T-cell (primary cell): Measurements from ENCODE around the gene C10orf90. TPM values are rescaled to one million over a fixed set of nuclear protein-coding genes. Genes with fewer than 3 reads are reported as not detected.

Experiments used
- ATAC-seq, 4 experiments: fragments of 200-7000 bp in 3 of 4; fragments of 150-1000 bp in 1 of 4; cut with Tn5 transposase; replicated peaks in 1 of 4; 1 replicate in 3 of 4; 2 replicates in 1 of 4; pipeline ENCODE4 v1.10.0; 2021; ENCODE audit warnings: moderate library complexity in 3 of 4, mild to moderate bottlenecking in 2 of 4, moderate number of reproducible peaks in 1 of 4
- CTCF ChIA-PET, 2 donors: fragments of 300-600 bp; sonication (Branson Sonifier 250); formaldehyde crosslinking; loops; one replicate each; lab custom pipeline; 2022; ENCODE audit warnings: antibody characterized with exemption in 2 of 2; lab: Charles Lee
- POLR2A ChIA-PET, 2 donors: fragments of 300-600 bp; sonication (Branson Sonifier 250); formaldehyde crosslinking; loops; one replicate each; lab custom pipeline; 2022; ENCODE audit warnings: antibody characterized with exemption in 2 of 2; lab: Charles Lee
- DNase-seq, 35 experiments: peaks; one replicate each; pipeline versions ENCODE4 v3.0.0 to v3.0.0-alpha.2; 2013 to 2023
- H3K27ac ChIP-seq: one replicate; pipeline ENCODE4 v1.5.1; 2013; ENCODE audit warnings: low read length
- H3K27me3 ChIP-seq, 2 experiments: replicated peaks in 1 of 2; 1 replicate in 1 of 2; 2 replicates in 1 of 2; pipeline versions ENCODE4 v1.6.1 to v1.7.0; 2013; ENCODE audit warnings: low read length in 1 of 2, mixed read lengths in 1 of 2; ENCODE audit not compliant: control insufficient read depth in 2 of 2, insufficient read depth in 2 of 2; ENCODE audit errors: extremely low read depth in 1 of 2
- H3K36me3 ChIP-seq, 2 donors: 1 replicate in 1 of 2; 2 replicates in 1 of 2; pipeline versions ENCODE4 v1.6.1 to v1.7.0; 2013; ENCODE audit warnings: low read length in 1 of 2; ENCODE audit not compliant: control insufficient read depth in 2 of 2, insufficient read depth in 1 of 2; ENCODE audit errors: extremely low read depth in 1 of 2
- H3K4me1 ChIP-seq, 2 experiments: 1 replicate in 1 of 2; 2 replicates in 1 of 2; pipeline versions ENCODE4 v1.6.1 to v1.7.0; 2013; ENCODE audit warnings: low read length in 2 of 2, mixed read lengths in 1 of 2; ENCODE audit not compliant: insufficient read depth in 2 of 2, control insufficient read depth in 1 of 2; ENCODE audit errors: extremely low read depth in 1 of 2
- H3K4me3 ChIP-seq, 2 donors: 1 replicate in 1 of 2; 2 replicates in 1 of 2; pipeline versions ENCODE4 v1.5.1 to v1.7.0; 2013; ENCODE audit warnings: mild to moderate bottlenecking in 2 of 2, low read length in 1 of 2, moderate library complexity in 1 of 2; ENCODE audit not compliant: control insufficient read depth in 1 of 2; ENCODE audit errors: extremely low read depth in 1 of 2
- H3K9me3 ChIP-seq: 2 replicates; pipeline ENCODE4 v1.7.0; 2013
- H3K27ac Mint-ChIP-seq, 2 donors: one replicate each; pipeline ENCODE4 v1.8.0; 2020 to 2021; ENCODE audit warnings: mild to moderate bottlenecking in 2 of 2, mixed read lengths in 2 of 2
- H3K27me3 Mint-ChIP-seq, 2 donors: one replicate each; pipeline ENCODE4 v1.8.0; 2021 to 2022; ENCODE audit warnings: mixed read lengths in 2 of 2
- H3K36me3 Mint-ChIP-seq: one replicate; pipeline ENCODE4 v1.8.0; 2021; ENCODE audit warnings: mixed read lengths
- H3K4me1 Mint-ChIP-seq, 3 donors: one replicate each; pipeline ENCODE4 v1.8.0; 2020 to 2022; ENCODE audit warnings: mixed read lengths in 3 of 3, mild to moderate bottlenecking in 1 of 3
- H3K4me3 Mint-ChIP-seq, 3 donors: one replicate each; pipeline ENCODE4 v1.8.0; 2020 to 2022; ENCODE audit warnings: mild to moderate bottlenecking in 3 of 3, mixed read lengths in 3 of 3, moderate library complexity in 3 of 3
- H3K9me3 Mint-ChIP-seq, 3 donors: one replicate each; pipeline ENCODE4 v1.8.0; 2020 to 2022; ENCODE audit warnings: mixed read lengths in 3 of 3
- WGBS: methylation state at CpG from one replicate; pipeline ENCODE4 v1.1.5; 2013; ENCODE audit warnings: missing lambda C conversion rate; ENCODE audit not compliant: insufficient coverage; 5-methylcytosine and 5-hydroxymethylcytosine counted together
- total RNA-seq, 35 experiments: library from RNA in 6 of 35; stranded (reverse) in 6 of 35; fragments of 120-200 nt in 1 of 35; gene quantifications; one replicate each; pipeline versions ENCODE4 v1.2.1 to v1.2.4 and lab custom pipeline; 2013 to 2026

The C10orf90 gene
- total RNA-seq, 5 donors from 2014 or later (not counting 1 experiment from before 2014, with no cell fraction given): not detected

DNA sequence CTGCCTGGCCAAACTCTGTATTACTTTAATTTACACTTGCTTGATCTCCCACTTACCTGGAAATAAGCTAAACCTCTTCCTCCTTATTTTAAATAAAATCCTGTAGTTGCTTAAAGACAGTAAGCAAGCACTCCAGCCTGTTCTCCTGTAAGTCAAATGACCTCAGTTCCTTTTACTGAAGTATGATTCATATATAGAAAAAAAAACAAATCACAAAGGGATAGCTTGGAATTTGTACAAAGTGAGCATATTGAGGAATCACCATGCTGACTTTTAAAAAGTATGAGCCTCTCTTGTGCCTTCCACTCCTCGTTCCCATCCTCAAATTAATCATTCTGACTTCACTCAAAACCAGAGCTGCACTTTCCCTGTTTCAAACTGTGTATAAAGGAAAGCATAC lies 52.0 kb downstream of the C10orf90 start:
- ATAC-seq (no peak), DNase-seq (no peak)
- Histone ChIP-seq H3K27ac (no peak overlapping the region), H3K27me3 (no peaks in the 10 kb centered on the region), H3K36me3 (no peaks in the 10 kb centered on the region), H3K9me3 (no peaks in the 10 kb centered on the region), H3K4me1 (no peaks in the 10 kb centered on the region), H3K4me3 (no peak overlapping the region)
- CTCF ChIA-PET: no interaction called here
- H3K36me3 Mint-ChIP-seq: no peaks in the 10 kb centered on the region
- POLR2A ChIA-PET: no interaction called here
- no peak overlapping the region for H3K27ac Mint-ChIP-seq
- peaks cover 0 to 12% of the 10 kb centered on the region in 2 donors for H3K27me3 Mint-ChIP-seq
- no peaks in the 10 kb centered on the region for H3K4me1 Mint-ChIP-seq
- WGBS: 17% methylated on average over 1 of the region's 1 CpG
- no peak overlapping the region for H3K4me3 Mint-ChIP-seq
- H3K9me3 Mint-ChIP-seq: peaks cover 0 to 5% (median 3%) of the 10 kb centered on the region in 3 donors

DNA sequence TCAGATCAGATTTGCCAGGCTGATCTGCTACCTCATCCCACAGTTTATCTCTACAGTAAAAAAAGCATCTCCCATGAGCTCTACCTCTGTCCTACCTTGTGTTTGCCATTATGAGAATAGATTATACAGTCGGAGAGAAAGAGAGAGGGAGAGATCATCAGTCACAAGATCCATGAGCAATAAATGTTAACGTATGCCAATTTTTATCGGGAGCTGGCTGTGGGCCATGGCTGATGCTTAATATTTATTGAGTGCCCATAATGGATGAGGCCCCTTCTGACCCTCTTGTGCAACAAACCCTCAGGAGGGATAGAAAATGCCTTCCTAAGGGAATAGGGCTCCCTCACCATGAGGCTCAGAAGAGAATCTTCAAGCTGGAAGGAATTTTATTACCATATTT lies 52.8 kb downstream of the C10orf90 start:
- no CpG with 5 or more reads among the region's 3 CpGs for WGBS
- DNase-seq (no peak), ATAC-seq (no peak)
- Mint-ChIP-seq H3K4me3 (no peak overlapping the region), H3K27ac (no peak overlapping the region), H3K27me3 (peaks cover 0 to 7% of the 10 kb centered on the region in 2 donors), H3K36me3 (no peaks in the 10 kb centered on the region), H3K9me3 (peaks cover 0 to 5% (median 3%) of the 10 kb centered on the region in 3 donors), H3K4me1 (no peaks in the 10 kb centered on the region)
- no peaks in the 10 kb centered on the region for H3K36me3 ChIP-seq
- no peak overlapping the region for H3K27ac ChIP-seq
- H3K4me3 ChIP-seq: no peak overlapping the region
- POLR2A ChIA-PET: no interaction called here
- no peaks in the 10 kb centered on the region for H3K9me3 ChIP-seq
- CTCF ChIA-PET: no interaction called here
- no peaks in the 10 kb centered on the region for H3K4me1 ChIP-seq
- H3K27me3 ChIP-seq: no peaks in the 10 kb centered on the region

DNA sequence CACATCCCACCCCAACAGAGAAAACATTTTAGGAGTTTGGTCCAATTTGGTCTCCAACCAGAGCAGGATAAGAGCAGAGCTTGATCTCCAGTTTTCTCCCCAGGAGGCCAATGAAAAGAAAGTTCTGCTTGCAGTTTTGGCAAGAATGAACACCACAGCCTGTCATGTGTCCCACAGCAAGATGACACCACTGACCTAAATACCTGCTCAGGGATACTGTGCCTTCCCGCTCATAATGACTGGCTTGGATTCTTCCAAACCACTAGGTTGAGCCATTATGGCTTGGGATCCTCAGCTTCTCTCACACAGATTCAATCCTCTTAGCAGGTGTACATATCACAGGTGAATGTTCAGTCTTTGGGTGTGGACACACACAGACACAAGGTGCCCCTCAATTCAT lies 53.3 kb downstream of the C10orf90 start:
- Histone ChIP-seq H3K27me3 (no peaks in the 10 kb centered on the region), H3K4me1 (no peaks in the 10 kb centered on the region), H3K27ac (no peak overlapping the region), H3K9me3 (no peaks in the 10 kb centered on the region), H3K4me3 (no peak overlapping the region), H3K36me3 (no peaks in the 10 kb centered on the region)
- ChIA-PET POLR2A (interaction anchor here in 1 of 2 donors (0.7 kb wide), 1 partner anchor 9 kb away, joined by 4 read pairs; no protein-coding TSS in a partner anchor), CTCF (no interaction called here)
- H3K27ac Mint-ChIP-seq: no peak overlapping the region
- H3K4me1 Mint-ChIP-seq: no peaks in the 10 kb centered on the region
- no peak for DNase-seq
- no CpG with 5 or more reads among the region's 1 CpG for WGBS
- ATAC-seq: no peak
- H3K27me3 Mint-ChIP-seq: peaks cover 0 to 4% of the 10 kb centered on the region in 2 donors
- no peaks in the 10 kb centered on the region for H3K36me3 Mint-ChIP-seq
- H3K4me3 Mint-ChIP-seq: no peak overlapping the region
- H3K9me3 Mint-ChIP-seq: peaks cover 0 to 5% (median 3%) of the 10 kb centered on the region in 3 donors

DNA sequence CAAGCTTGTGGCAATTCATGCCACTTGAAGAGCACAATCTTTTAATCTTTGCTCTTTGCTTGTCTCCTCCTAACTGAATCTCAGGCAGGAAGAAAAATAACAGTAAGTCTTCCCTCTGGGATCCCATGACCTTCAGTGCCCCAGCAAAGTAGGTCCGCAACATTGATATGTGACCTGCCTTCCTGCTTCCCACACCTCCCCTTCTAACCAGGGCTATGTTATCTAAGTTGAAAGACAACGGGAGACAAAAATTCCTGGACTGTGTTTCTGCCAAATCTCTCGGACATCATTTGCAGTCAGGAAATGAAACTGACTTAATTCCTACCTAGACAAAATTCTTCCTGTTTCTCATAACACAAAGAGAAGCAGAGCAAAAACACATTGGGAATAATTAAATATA lies 53.8 kb downstream of the C10orf90 start:
- WGBS: 50% methylated on average over 1 of the region's 3 CpGs
- no peak for DNase-seq
- H3K4me3 ChIP-seq: no peak overlapping the region
- Mint-ChIP-seq H3K4me3 (no peak overlapping the region), H3K36me3 (no peaks in the 10 kb centered on the region), H3K9me3 (peaks cover 0 to 5% (median 0%) of the 10 kb centered on the region in 3 donors), H3K27me3 (peaks cover 0 to under 1% of the 10 kb centered on the region in 2 donors), H3K4me1 (no peaks in the 10 kb centered on the region), H3K27ac (no peak overlapping the region)
- H3K27me3 ChIP-seq: no peaks in the 10 kb centered on the region
- ChIA-PET POLR2A (interaction anchor here in 1 of 2 donors (0.7 kb wide), 1 partner anchor 8 kb away, joined by 4 read pairs; no protein-coding TSS in a partner anchor), CTCF (no interaction called here)
- H3K27ac ChIP-seq: no peak overlapping the region
- no peaks in the 10 kb centered on the region for H3K36me3 ChIP-seq
- no peaks in the 10 kb centered on the region for H3K4me1 ChIP-seq
- no peaks in the 10 kb centered on the region for H3K9me3 ChIP-seq
- ATAC-seq: no peak

DNA sequence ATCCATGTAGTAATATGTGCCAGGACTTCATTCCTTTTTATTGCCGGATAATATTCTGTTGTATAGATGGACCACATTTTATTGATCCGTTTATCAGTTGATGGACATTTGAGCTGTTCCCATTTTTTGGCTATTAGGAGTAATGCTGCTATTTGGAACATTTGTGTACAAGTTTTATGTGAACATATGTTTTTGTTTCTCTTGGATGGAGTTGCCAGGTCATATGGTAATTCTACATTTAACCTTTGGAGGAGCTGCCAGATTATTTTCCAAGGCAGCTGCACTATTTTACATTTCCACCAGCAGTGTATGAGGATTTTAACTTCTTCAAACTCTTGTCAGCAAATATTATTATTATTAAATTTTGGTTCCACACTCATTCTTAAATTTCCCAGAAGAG lies 59.2 kb downstream of the C10orf90 start:
- Mint-ChIP-seq H3K27ac (no peak overlapping the region), H3K4me1 (no peaks in the 10 kb centered on the region), H3K27me3 (peaks cover 0 to 3% of the 10 kb centered on the region in 2 donors), H3K36me3 (no peaks in the 10 kb centered on the region), H3K4me3 (no peak overlapping the region), H3K9me3 (peaks cover 0 to 3% (median 3%) of the 10 kb centered on the region in 3 donors)
- H3K36me3 ChIP-seq: no peaks in the 10 kb centered on the region
- H3K4me1 ChIP-seq: no peaks in the 10 kb centered on the region
- WGBS: 80% methylated on average over 1 of the region's 2 CpGs
- no peak overlapping the region for H3K4me3 ChIP-seq
- CTCF ChIA-PET: no interaction called here
- H3K27ac ChIP-seq: no peak overlapping the region
- no peak for ATAC-seq
- POLR2A ChIA-PET: no interaction called here
- no peaks in the 10 kb centered on the region for H3K27me3 ChIP-seq
- H3K9me3 ChIP-seq: no peaks in the 10 kb centered on the region
- DNase-seq: no peak

DNA sequence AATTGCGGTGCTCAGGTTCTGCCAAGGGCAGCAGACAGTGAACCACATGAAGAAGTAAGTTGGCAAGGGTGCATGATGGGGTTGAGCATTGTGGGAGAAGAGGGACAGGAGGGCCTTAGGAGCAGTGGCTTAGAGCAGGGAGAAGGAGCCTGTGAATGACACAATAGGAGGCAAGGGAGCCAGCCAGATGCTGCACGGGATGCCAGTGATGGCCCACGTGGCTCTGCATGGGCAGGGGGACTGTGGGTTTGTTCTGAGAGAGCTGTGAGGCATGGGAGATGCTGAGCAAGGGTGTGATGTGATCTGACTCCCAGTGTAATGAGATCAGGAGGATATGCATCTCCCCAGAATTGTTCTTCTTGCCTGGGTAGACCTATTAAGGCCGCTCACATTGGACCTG lies 60.9 kb downstream of the C10orf90 start:
- no peaks in the 10 kb centered on the region for H3K4me1 ChIP-seq
- H3K4me3 ChIP-seq: no peak overlapping the region
- DNase-seq: no peak
- CTCF ChIA-PET: no interaction called here
- H3K27ac ChIP-seq: no peak overlapping the region
- Mint-ChIP-seq H3K36me3 (no peaks in the 10 kb centered on the region), H3K27ac (no peak overlapping the region), H3K9me3 (peaks cover 0 to 6% (median 0%) of the 10 kb centered on the region in 3 donors), H3K4me1 (no peaks in the 10 kb centered on the region), H3K27me3 (peaks cover 0 to 3% of the 10 kb centered on the region in 2 donors), H3K4me3 (no peak overlapping the region)
- no peak for ATAC-seq
- no peaks in the 10 kb centered on the region for H3K36me3 ChIP-seq
- no peaks in the 10 kb centered on the region for H3K27me3 ChIP-seq
- 53% methylated on average over 4 of the region's 4 CpGs for WGBS
- no peaks in the 10 kb centered on the region for H3K9me3 ChIP-seq
- POLR2A ChIA-PET: no interaction called here
